HG03139 (cell line): ENCODE measurements around the gene CRTC3.
"Not testable (repeated sequence)": the region's sequence is repeated elsewhere in the genome, so short reads cannot be mapped to it uniquely, and the experiment has no call there.

Source experiments
- ATAC-seq: cut with Tn5 transposase; IDR thresholded peaks from one replicate; pipeline ENCODE4 v1.9.1; 2021; ENCODE audit not compliant: unreplicated experiment

The CRTC3 gene

GRCh38 chr15:90529371-90530249 is at the start of gene CRTC3:
TSS of gene CRTC3 (plus strand) at chr15:90529923. CDS start at chr15:90530072, 149 bp downstream.
- ATAC-seq: peak; percentile 62

GRCh38 chr15:90481023-90481422 is 48.7 kb upstream of the CRTC3 start:
- no peak for ATAC-seq

GRCh38 chr15:90482124-90483011 is 47.4 kb upstream of the CRTC3 start:
- ATAC-seq: no peak

GRCh38 chr15:90483012-90483307 is 46.8 kb upstream of the CRTC3 start:
- ATAC-seq: no peak

- no peak for ATAC-seq
Measured at GRCh38 chr15:90483637-90484036, 46.1 kb upstream of the CRTC3 start.

GRCh38 chr15:90487186-90487585 is 42.5 kb upstream of the CRTC3 start:
- ATAC-seq: no peak

- no peak for ATAC-seq
Measured at GRCh38 chr15:90489514-90489913, 40.2 kb upstream of the CRTC3 start.

GRCh38 chr15:90489944-90490343 is 39.8 kb upstream of the CRTC3 start:
- ATAC-seq: no peak

- no peak for ATAC-seq
Measured at GRCh38 chr15:90493647-90494046, 36.1 kb upstream of the CRTC3 start.

GRCh38 chr15:90495067-90495466 is 34.7 kb upstream of the CRTC3 start:
- ATAC-seq: no peak

GRCh38 chr15:90496791-90497190 is 32.9 kb upstream of the CRTC3 start:
- ATAC-seq: no peak

- no peak for ATAC-seq
Measured at GRCh38 chr15:90497376-90497775, 32.3 kb upstream of the CRTC3 start.

- ATAC-seq: no peak
Measured at GRCh38 chr15:90497912-90498311, 31.8 kb upstream of the CRTC3 start.

- no peak for ATAC-seq
Measured at GRCh38 chr15:90500171-90500570, 29.6 kb upstream of the CRTC3 start.

- no peak for ATAC-seq
Measured at GRCh38 chr15:90501898-90502297, 27.8 kb upstream of the CRTC3 start.

GRCh38 chr15:90510781-90511180 is 18.9 kb upstream of the CRTC3 start:
- ATAC-seq: not testable (repeated sequence)

GRCh38 chr15:90511211-90511618 is 18.5 kb upstream of the CRTC3 start:
- ATAC-seq: not testable (repeated sequence)

- ATAC-seq: no peak
Measured at GRCh38 chr15:90512276-90512675, 17.4 kb upstream of the CRTC3 start.

GRCh38 chr15:90512981-90513380 is 16.7 kb upstream of the CRTC3 start:
- no peak for ATAC-seq

GRCh38 chr15:90513448-90513847 is 16.3 kb upstream of the CRTC3 start:
- no peak for ATAC-seq

GRCh38 chr15:90513893-90514292 is 15.8 kb upstream of the CRTC3 start:
- not testable (repeated sequence) for ATAC-seq

GRCh38 chr15:90519688-90520087 is 10.0 kb upstream of the CRTC3 start:
- ATAC-seq: no peak
